GM19397 (cell line): ENCODE data around the gene ARMH3.
A peak's percentile ranks its signal among the peaks of the same experiment; 100 is the strongest.

Experiments used
- ATAC-seq: cut with Tn5 transposase; IDR thresholded peaks from one replicate; pipeline ENCODE4 v1.9.1; 2021; ENCODE audit warnings: mild to moderate bottlenecking, moderate library complexity; ENCODE audit not compliant: unreplicated experiment

ARMH3 gene

DNA sequence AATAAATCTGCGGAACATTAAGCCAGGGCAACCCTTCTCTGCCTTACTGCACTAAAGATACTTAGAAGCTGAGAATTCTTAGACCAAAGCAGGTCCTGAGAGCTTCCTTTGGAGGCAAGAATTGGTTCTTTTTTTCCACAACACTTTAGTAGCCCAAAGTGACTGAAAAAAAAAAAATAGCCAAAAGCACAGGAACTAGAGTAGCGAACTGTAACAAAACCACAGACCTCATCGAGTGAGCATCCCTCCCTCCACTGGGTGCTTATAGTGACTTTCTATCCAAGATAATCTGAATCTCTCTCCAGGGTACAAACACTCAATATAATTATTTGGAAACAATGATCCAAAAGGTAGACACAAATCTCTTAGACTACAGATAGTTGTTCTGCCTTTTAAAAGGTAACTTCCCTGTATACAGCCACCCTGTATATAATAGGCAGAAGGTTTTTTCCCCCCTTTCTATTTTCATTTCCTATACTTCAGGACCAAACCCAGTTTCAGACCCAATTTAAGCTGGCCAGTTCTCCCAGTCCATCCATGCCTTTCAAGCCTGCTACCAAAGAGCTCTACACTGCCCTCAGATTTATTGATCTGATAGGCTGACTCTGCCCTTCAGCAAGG lies 180.8 kb downstream of the ARMH3 start:
- no peak for ATAC-seq

GRCh38 chr10:101874252-101874651 lies 181.7 kb downstream of the ARMH3 start:
- ATAC-seq, result no peak

DNA sequence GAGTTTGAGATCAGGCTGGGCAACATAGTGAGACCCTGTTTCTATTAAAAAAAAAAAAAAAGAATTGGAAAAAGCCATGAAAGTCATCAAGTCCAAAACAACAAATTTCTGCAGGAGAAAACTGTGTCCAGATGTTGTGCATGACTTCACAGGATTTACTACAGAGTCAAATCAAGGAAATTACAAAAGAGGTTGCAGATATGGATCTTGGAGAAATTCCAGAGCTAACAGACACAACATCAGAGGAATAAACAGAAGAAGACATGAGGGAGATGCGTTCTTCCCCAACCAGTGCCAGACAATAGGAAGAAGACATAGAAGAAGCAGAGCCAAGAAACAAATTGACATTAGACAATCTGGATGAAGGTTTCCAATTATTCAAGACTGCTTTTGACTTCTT lies 188.0 kb downstream of the ARMH3 start:
- no peak for ATAC-seq

DNA sequence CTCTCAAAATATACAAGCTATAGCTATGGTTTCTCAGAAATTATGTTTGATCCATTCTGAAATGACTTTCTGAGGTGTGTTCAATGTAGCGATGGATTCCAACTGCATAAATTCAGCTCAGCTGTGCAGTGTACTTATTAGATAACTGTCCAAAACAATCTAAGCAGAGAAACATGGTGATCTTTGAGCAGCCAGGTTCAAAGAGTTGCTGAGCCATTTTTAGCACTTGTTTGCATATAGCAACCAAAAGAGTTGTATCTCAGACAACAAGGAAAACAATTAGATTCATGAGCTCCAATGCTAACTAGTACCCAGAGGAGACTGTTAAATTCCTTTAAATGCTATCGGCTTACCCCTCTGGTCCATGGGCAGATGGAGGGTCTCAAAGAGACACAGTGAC lies 196.4 kb downstream of the ARMH3 start:
- ATAC-seq, result no peak

DNA sequence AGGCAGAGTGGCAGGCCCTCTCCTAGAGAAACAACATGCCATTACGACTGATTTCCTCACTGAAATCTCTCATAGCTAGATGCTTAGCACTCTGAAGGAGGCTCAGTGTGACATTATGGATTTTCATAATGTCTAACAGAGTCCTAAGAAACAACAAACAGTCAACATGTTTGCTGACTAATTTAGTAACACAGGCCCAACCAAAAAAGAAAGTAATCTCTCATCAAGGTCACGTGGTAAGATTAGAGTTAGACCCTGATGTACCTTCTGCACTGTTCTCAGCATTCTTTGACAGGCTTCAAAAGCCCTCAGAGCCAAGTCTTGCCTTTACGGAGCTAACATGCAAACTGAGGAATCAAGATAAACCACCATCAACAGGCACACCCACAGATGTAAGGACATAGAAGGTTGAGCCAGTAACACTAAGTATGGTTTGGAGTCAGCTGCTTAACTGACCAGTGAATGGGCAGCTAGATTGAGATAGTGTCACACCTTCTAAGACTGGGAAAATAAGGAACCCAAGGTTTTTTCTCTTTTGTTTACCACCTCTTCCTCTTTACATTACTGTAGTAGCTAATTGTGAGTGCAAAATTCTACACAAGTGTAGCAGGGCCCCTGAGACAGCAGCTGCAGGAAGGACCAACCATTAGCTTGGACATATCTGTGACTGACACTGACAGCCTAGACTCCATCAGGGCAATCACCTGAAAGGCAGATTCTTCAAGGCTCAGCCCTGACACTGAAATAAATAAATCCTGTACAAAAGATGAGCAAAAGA lies 197.1 kb downstream of the ARMH3 start:
- ATAC-seq, result peak; percentile 62

DNA sequence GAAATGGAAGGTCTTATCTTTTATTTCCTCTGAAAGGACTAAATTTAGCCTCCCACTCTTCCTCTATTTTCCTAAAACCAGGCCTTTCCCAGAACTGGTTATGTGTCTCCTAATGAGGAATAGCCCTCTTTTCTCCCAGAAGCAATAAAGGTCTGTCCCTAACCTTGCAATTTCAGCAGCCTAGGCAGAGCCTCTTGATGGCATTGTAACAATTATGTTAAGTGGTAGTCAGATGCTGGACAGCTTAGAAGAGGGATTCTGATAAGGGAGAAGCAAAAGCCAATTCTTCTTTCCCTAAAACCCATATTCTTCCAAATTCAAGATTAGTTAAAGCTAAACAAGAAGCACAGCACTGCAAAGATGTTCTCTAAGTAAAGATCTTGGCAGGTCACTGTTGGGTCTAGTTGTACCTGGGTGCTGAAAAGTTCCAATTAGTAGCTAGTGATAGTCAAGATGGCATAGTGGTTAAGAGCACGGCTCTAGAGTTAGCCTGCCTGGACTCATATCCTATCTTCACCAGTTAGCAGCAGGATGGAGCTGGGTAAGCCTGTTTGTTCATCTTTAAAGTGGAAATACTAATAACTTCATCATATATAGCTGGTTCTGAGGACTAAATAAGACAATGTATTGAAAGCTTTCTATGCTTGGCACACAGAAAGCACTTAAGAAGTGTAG lies 198.0 kb downstream of the ARMH3 start:
- no peak for ATAC-seq

DNA sequence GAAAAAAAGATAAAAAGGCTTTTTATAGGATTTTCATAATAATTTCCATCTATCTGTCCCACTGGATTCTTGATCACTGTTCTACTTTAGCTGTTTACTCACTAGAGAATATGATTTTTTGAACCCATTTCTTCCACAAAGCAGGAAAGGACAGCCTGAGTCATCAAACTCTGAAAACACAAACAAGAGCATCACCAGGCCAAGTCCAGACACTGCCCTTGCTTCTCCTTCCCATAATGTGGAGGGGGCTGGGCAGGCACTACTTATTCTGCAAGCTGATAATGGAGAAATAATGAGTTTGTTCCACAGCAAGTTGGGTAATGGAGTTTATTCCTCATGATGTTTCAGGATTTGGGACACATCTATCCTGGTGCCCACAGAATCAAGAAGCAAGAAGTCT lies 199.3 kb downstream of the ARMH3 start:
- no peak for ATAC-seq

- ATAC-seq, result no peak
Measured at GRCh38 chr10:101851411-101852116, 204.4 kb downstream of the ARMH3 start.

GRCh38 chr10:101850749-101851148 lies 205.2 kb downstream of the ARMH3 start:
- ATAC-seq, result no peak

- ATAC-seq, result no peak
Measured at GRCh38 chr10:101848894-101849351, 207.1 kb downstream of the ARMH3 start.

DNA sequence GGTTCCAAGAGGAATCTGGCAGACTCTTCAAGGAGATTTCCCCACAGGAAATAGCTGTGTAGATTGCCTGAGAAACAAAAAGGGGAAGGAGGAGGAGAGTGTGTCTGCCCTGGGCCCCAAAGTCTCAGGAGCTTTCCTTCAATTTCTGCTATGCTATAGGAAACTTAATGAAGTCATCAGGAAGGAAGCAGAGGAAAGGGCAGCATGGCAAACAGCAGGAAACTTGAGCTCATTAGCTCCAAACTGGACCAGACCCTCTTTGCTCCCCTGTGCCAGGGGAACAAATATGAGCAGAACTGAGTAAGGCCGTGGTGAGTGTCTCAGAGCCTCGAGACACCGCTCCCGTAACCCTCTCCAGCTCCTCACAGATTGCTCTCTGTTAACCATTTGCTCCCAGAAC lies 207.6 kb downstream of the ARMH3 start:
- ATAC-seq, result no peak

DNA sequence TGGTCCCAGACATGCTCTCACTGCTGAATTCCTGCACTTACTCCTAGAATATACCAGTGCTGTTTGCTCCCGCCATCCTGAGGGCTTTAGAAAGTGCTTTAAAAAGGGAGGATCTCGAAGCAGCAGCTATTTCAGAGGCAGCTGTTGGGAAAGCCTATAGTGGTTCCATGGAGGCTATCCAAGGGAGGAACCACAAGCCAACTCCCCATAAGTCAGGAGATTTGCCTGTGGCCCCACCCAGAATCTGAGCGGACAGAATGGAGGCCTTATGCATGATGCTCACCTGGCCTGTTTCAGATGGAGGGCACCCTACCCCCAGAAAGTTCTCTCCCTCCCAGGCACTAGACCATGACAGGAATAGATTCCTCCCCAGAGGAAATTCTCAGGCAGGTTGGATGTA lies 210.1 kb downstream of the ARMH3 start:
- no peak for ATAC-seq

- ATAC-seq, result no peak
Measured at GRCh38 chr10:101843032-101844021, 212.6 kb downstream of the ARMH3 start, which contains the start of gene KCNIP2. TSS of gene KCNIP2 (minus strand) at chr10:101843800. CDS start at chr10:101843568, 232 bp downstream.

GRCh38 chr10:101841826-101842225 lies 214.1 kb downstream of the ARMH3 start:
- no peak for ATAC-seq

GRCh38 chr10:101840741-101841453 lies 215.1 kb downstream of the ARMH3 start:
- peak; percentile 65 for ATAC-seq

- no peak for ATAC-seq
Measured at GRCh38 chr10:101840102-101840684, 215.8 kb downstream of the ARMH3 start.

- no peak for ATAC-seq
Measured at GRCh38 chr10:101839416-101840063, 216.4 kb downstream of the ARMH3 start.

DNA sequence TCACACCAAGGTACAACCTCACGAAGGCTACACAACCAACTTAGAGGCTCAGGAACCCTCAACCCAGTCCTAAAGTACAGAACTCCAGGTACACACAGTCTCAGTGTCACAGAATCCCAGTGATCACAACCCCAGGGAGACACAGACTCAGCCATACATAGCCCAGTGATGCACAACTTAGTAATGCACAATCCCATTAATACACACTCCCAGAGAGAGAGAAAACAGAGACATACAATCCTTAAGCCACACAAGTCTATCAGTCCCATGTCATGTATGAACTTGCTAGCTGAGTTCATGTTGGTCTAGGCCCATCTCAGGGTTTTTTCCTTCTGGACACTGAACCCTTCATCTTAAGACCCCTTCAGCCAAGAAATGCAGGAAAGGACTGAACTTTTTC lies 217.0 kb downstream of the ARMH3 start:
- ATAC-seq, result no peak
